Measurements from ENCODE around the gene ARHGEF12.

The ARHGEF12 gene

GRCh38 chr11:120343429-120343828 is 7.2 kb downstream of the ARHGEF12 start:
- no peak for DNase-seq

GRCh38 chr11:120344302-120345004 is 8.2 kb downstream of the ARHGEF12 start:
- DNase-seq = no peak

DNA sequence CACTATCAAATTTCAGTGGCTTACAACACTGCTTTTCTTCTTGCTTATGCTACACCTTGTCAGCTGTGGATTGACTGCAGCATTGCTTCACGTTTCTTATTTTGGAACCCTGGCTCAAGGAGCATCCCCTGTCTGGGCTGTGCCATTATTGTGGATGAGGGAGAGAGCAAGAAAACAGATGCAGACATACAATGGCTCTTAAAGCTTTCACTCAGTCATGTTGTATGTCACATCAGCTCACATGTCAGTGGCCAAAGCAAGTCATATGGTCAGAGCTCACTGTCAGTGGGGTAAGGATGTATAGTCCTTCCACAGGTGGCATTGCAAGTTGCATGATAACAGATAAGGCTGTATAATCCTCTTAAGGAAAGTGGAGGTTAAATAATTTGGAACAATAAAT is 10.0 kb downstream of the ARHGEF12 start:
- no peak for DNase-seq

- DNase-seq = no peak
Measured at GRCh38 chr11:120350637-120351036, 14.4 kb downstream of the ARHGEF12 start.

DNA sequence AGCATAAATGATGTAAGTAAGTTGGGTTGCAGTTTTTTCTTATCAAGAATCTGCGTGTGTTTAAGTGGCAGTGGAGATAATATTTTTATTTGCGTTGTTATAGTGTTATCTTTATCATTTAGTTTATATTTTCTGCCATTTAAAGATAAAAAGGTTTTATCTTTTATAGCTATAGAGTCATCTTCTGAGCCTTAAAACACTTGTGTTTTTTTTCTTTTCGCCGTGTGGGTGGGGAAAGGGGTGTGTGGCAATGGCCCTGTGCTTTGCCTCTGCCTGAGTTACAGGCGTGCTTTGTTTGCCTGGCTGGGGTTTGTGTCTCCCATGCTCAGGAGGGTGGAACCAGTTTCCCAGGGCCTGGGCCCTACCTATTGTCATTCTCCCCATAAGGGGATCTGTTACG is 16.2 kb downstream of the ARHGEF12 start:
- no peak for DNase-seq

DNA sequence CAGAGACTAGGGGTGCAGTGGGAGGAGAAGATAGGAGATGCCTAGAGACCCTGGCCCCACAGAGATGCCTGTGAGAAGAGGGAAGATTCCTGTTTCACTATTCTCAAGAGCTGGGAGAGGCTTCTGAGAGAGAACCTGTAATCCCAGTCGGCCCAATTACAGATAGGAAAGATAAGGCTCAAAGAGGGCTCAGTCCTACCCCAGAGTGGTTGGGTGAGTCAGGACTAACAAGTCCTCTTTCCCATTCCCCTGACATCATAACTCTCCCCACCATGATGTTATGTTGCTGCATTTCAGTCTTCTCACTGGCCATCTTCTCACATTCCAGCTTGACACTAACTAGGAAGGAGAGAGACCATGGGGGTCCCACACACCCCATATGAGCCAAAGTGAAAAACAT is 17.9 kb downstream of the ARHGEF12 start:
- no peak for DNase-seq

DNA sequence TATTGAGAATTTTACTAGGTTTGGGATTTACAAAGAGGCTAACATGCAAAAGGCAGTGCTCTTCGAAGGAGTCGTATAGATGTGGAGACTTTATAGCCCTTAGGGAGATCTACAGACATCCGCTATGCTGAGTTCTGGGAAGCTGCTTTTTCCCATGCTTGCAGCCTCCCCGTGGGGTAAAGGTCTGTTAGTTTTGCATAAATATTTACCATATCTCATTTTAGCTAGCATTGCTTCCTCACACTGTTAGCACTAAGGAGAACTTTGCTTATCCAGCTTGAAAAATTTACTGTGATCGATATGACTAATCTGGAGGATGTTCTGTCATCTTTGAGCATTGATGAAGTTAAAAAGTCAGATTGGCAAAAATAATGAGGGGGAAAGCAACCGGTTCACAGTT is 18.6 kb downstream of the ARHGEF12 start:
- no peak for DNase-seq

DNA sequence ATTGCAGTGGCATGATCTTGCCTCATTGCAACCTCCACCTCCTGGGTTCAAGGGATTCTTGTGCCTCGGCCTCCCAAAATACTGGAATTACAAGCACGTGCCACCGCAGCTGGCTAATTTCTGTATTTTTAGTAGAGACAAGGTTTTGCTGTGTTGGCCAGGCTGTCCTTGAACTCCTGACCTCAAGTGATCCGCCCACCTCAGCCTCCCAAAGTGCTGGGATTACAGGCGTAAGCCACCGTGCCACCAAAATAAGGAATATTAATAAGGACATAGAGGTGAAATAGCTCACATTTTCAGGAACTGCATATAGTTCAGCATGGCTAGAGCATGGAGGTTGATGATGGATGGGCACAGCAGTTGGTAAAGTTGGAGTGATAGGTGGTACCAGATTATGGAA is 21.4 kb downstream of the ARHGEF12 start:
- DNase-seq = no peak

DNA sequence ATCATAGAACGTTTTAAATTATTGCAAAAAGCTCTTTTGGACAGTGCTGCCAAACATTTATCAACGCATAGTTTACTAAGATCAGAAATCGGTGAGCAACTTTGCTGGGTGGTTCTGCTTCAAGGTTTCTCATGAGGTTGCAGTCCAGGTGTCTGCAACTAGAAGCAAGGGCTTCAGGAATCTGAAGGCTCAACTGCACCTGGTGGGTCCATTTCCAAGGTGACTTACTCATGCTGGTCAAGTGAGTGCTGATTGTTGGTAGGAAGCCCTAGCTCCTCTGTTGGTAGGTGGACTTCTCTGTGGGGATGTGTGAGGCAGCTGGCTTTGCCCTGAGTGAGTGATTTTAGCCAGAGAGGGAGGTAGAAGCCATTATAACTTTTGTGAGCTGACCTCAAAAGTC is 22.5 kb downstream of the ARHGEF12 start:
- DNase-seq = no peak

GRCh38 chr11:120363436-120363835 is 27.2 kb downstream of the ARHGEF12 start:
- DNase-seq = no peak

DNA sequence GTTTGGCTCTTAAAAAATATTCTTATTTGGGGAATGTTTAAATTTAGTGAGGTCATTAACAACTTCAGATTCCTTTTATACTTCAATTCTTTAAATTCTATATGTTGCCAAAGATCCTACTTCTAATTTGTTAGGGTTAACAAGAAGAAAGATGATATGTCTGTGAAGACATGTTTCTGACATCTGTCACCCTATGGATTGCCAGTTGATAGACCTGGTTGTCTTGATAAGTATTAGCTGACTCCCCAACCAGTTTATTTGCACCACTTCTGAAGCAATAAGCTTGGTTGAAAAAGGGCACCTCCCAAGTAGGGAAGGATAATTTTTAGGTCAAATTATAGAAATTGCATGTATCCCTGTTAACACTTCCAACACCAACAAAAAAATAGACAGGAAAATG is 29.3 kb downstream of the ARHGEF12 start:
- DNase-seq = no peak

- no peak for DNase-seq
Measured at GRCh38 chr11:120372296-120372695, 36.1 kb downstream of the ARHGEF12 start.

DNA sequence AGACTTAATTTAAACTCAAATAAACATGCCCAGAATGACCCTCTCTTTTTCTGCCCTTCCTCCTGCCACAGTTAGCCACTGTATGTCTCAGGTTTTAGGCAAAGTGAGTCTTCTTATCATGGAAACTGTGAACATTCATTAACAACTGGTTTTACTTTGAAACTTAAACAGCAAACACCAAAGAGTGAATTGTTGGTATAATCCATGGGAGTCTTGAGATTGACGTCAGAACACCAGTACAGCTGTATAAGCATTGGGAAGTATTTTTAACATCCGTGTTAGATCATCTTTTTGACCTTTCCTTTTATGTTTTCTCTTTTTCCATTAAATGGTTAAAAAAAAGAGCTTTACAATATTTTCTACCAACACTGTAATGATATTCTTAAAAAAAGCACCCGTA is 38.9 kb downstream of the ARHGEF12 start:
- DNase-seq = no peak

- no peak for DNase-seq
Measured at GRCh38 chr11:120376547-120377182, 40.5 kb downstream of the ARHGEF12 start.

- DNase-seq = no peak
Measured at GRCh38 chr11:120378474-120378873, 42.3 kb downstream of the ARHGEF12 start.

DNA sequence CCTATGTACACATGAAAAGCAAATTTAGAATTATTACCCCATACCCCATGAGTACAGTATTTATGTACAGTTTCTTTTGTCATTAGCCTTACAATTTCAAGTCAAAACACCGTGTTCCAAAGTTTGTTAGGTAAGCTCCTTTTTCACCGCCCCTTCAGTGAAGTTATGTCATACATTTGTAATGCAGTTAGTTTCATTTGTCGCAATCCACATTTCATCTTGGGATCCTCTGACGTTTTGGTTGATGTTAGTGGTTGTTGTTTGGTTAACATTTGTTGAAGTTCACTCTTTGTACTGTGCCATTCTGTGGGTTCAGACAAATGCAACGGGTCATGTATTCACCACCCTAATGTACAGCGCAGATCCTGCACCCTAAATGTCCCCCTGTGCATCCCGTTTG is 45.2 kb downstream of the ARHGEF12 start:
- DNase-seq = no peak

DNA sequence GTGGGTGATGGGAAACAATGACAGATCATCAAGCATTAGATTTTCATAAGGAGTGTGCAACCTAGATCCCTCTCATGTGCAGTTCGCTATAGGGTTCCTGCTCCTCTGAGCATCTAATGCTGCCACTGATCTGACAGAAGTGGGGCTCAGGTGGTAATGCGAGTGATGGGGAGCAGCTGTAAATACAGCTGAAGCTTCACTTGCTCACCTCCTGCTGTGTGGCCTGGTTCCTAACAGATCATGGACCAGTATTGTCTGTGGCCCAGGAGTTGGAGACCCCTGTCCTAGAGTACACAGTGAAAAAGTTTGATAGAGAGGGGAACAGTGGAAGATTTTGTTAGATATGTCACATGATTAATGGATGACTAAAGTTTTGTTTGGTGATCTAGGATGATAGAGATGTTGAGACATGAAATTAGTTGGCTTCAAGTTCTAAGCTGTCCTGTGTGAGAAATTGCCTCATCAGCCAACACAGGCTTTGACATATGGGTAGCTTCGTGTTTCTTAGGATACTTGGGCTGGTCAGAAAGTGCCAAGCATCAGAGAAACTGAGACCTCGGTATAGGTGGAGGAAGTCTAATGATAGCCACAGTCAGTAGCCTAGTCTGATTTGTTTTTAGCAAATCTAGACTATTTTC is 47.4 kb downstream of the ARHGEF12 start:
- DNase-seq = no peak

- DNase-seq = no peak
Measured at GRCh38 chr11:120384476-120384875, 48.3 kb downstream of the ARHGEF12 start.

DNA sequence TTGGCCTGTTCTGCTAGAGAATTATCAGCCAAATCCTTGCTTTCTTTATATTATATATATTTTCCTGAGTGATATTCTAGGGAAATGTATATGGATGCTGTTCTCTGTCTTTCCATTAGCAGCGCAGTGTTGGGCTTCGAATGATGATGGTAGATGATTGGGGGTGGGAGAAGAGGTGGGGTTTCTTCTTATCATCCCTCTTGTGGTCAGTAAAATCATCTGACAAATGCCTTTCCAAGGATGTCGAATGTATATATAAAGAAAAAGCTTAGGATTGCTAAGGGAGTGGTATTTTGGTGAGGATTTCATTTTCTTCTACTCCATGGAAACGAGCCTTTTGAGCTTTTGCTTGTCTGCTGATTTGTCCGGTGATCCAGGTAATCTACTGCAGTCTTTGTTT is 48.9 kb downstream of the ARHGEF12 start:
- no peak for DNase-seq

DNA sequence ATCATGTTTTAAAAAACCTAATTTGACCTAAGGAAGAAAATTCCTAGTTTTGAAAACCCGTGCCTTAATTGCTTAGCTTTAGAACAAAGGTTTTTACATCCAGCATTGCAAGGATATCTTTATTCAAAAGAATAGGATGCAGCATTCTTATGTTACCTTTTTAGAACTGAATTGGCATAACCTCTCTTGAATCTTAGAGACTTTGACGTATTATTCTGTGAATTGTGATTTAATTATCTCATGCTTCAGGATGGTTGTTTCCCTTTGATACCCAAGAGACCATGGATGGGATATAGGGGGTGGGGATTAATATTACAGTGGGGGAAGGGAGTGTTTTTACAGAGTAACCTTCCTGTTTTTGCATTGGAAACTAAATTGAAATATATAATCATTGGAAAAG is 49.4 kb downstream of the ARHGEF12 start:
- DNase-seq = no peak

GRCh38 chr11:120386318-120386717 is 50.1 kb downstream of the ARHGEF12 start:
- no peak for DNase-seq

DNA sequence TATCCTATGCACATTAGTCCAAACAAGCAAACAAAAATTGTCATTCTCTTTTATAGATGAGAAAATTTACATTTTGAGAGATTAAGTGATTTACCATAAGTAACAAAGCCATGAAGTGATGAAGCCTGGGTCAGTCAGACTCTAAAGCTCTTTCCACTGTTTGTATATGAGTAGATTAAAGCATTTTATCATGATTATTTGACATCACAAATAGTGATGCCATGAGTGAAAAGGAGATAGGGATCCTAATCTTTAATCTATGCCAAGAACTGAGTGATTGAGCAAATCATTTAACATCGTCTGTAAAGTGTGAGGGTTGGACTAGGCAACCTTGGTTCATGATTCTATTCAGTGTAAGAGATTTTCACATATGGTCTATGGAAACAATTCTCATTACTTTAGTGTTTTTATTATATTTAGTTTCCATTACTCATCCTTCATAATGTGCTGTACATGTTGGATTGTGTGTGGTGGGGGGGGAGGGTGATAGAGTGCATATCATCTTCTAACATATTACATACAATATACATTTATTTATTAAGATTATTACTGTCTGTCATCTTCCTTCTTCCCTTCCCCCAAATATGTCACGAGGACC is 50.7 kb downstream of the ARHGEF12 start:
- DNase-seq = no peak

DNA sequence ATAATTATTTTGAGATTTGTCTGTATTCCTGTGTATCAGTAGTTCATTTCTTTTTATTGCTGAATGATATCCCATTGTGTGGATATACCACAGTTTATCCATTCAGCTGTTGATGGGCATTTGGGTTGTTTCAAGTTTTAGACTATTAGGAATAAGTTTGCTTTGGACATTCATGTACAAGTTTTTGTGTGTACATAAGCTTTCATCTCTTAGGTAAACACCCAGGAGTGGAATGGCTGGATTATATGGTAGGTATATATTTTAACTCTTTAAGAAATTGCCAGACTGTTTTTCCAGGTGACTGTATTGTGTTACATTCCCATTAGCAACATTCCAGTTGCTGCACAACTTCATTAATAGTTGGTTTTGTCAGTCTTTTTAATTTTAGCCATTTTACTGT is 52.0 kb downstream of the ARHGEF12 start:
- DNase-seq = no peak
